SH-SY5Y (cell line): ENCODE measurements around the gene TRIM2.

ENCODE experiments used
- GATA2 ChIP-seq: IDR thresholded peaks from 2 replicates; pipeline ENCODE4 v1.6.1; 2011; ENCODE audit warnings: mild to moderate bottlenecking, low read depth, low read length
- GATA3 ChIP-seq: IDR thresholded peaks from 2 replicates; pipeline ENCODE4 v1.6.1; 2011; ENCODE audit warnings: low read depth, mild to moderate bottlenecking, low read length, moderate library complexity

DNA sequence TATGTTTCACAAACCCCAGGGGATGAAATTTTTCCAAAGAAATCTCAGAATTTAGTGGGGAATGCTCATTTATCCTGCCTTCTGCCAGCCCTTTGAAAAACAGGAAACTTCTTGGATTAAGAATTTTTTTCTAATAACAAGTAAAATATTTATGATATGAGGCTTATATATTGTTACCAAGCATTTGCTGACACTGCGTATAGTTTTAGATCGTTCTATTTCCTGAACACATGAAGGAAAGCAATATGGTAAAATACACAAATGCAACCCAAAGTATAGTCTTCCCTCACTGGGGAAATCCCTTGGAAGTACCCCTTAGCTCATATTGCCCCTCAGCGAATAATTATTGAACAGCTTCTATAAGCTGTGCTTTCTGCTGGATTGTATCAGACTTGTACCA lies 85.9 kb downstream of the TRIM2 start:
- TF ChIP-seq GATA2 (no peak), GATA3 (no peak)
